Smooth muscle cell (in vitro differentiated cells): Measurements from ENCODE around the gene DCANP1. TPM values are rescaled to one million over a fixed set of nuclear protein-coding genes. Genes with fewer than 3 reads are reported as not detected.
A peak's percentile ranks its signal among the peaks of the same experiment; 100 is the strongest.

Experiments
- DNase-seq: peaks from one replicate; lab custom pipeline; 2025; ENCODE audit not compliant: unreplicated experiment; lab: John Stamatoyannopoulos, UW
- H2AFZ ChIP-seq: fragments of 200-600 bp; sonication (generic); 2 replicates; pipeline ENCODE4 v1.6.0; 2016; ENCODE audit warnings: antibody characterized with exemption, low read depth, mild to moderate bottlenecking
- H3F3A ChIP-seq: fragments of 200-600 bp; sonication (generic); 2 replicates; pipeline ENCODE4 v1.6.0; 2017; ENCODE audit warnings: antibody characterized with exemption, low read depth
- H3K27ac ChIP-seq: fragments of 200-600 bp; sonication (generic); 2 replicates; pipeline ENCODE4 v1.5.1; 2016; ENCODE audit warnings: low read depth, mild to moderate bottlenecking
- H3K27me3 ChIP-seq: fragments of 200-600 bp; sonication (generic); 2 replicates; pipeline ENCODE4 v1.6.1; 2016; ENCODE audit warnings: low read depth, mild to moderate bottlenecking
- H3K36me3 ChIP-seq: fragments of 200-600 bp; sonication (generic); 2 replicates; pipeline ENCODE4 v1.5.1; 2016; ENCODE audit warnings: low read depth
- H3K4me1 ChIP-seq: fragments of 200-600 bp; sonication (generic); 2 replicates; pipeline ENCODE4 v1.5.1; 2016; ENCODE audit warnings: low read depth
- H3K4me2 ChIP-seq: fragments of 200-600 bp; sonication (generic); 2 replicates; pipeline ENCODE4 v1.6.0; 2016; ENCODE audit warnings: mild to moderate bottlenecking
- H3K4me3 ChIP-seq: fragments of 200-600 bp; sonication (generic); 2 replicates; pipeline ENCODE4 v1.5.1; 2016; ENCODE audit warnings: mild to moderate bottlenecking
- H3K79me2 ChIP-seq: fragments of 200-600 bp; sonication (generic); 2 replicates; pipeline ENCODE4 v1.6.0; 2016; ENCODE audit warnings: low read depth, mild to moderate bottlenecking
- H3K9ac ChIP-seq: fragments of 200-600 bp; sonication (generic); 2 replicates; pipeline ENCODE4 v1.6.0; 2016; ENCODE audit warnings: low read depth
- H3K9me3 ChIP-seq: fragments of 200-600 bp; sonication (generic); replicated peaks from 2 replicates; pipeline ENCODE4 v1.5.1; 2016; ENCODE audit warnings: low read depth
- H4K20me1 ChIP-seq: fragments of 200-600 bp; sonication (generic); 2 replicates; pipeline ENCODE4 v1.6.0; 2016; ENCODE audit warnings: low read depth
- CTCF ChIP-seq: fragments of 200-600 bp; sonication (generic); IDR thresholded peaks from 2 replicates; pipeline ENCODE4 v1.5.1; 2017; ENCODE audit warnings: borderline replicate concordance, mild to moderate bottlenecking, antibody characterized with exemption; ENCODE audit not compliant: insufficient read depth, poor library complexity, severe bottlenecking
- WGBS: methylation state at CpG from one replicate; pipeline ENCODE4 v1.1.7; 2016; ENCODE audit warnings: low lambda C conversion rate; 5-methylcytosine and 5-hydroxymethylcytosine counted together
- polyA plus RNA-seq: library from polyadenylated mRNA; unstranded; fragments of >200 nt; fragmentation: Nextera tagmentation; extraction: Ambion mirVana; gene quantifications from 2 replicates; pipeline ENCODE4 v1.2.1, GENCODE V29; 2016
- total RNA-seq: library from RNA; depleted of rRNA; stranded (reverse); fragments of >200 nt; gene quantifications from 2 replicates; pipeline ENCODE4 v1.2.3, GENCODE V29; 2014

DCANP1 gene
- total and polyA plus RNA-seq, 2 experiments from 2014 or later, result not detected

GRCh38 chr5:135458356-135458755 lies 11.2 kb upstream of the DCANP1 start:
- WGBS, result 97% methylated on average over 4 of the region's 4 CpGs
- H3K4me1 ChIP-seq, result no peaks in the 10 kb centered on the region
- H2AFZ ChIP-seq, result no peak overlapping the region
- no peaks in the 10 kb centered on the region for H4K20me1 ChIP-seq
- no peaks in the 10 kb centered on the region for H3K36me3 ChIP-seq
- H3K79me2 ChIP-seq, result no peaks in the 10 kb centered on the region
- no peaks in the 10 kb centered on the region for H3F3A ChIP-seq
- H3K9me3 ChIP-seq, result no peaks in the 10 kb centered on the region
- H3K4me2 ChIP-seq, result peak overlapping the region; percentile 58
- no peak overlapping the region for H3K4me3 ChIP-seq
- no peaks in the 10 kb centered on the region for H3K27me3 ChIP-seq
- H3K27ac ChIP-seq, result peak overlapping the region; percentile 13
- TF ChIP-seq CTCF, result no peak
- no peak for DNase-seq
- H3K9ac ChIP-seq, result no peak overlapping the region

DNA sequence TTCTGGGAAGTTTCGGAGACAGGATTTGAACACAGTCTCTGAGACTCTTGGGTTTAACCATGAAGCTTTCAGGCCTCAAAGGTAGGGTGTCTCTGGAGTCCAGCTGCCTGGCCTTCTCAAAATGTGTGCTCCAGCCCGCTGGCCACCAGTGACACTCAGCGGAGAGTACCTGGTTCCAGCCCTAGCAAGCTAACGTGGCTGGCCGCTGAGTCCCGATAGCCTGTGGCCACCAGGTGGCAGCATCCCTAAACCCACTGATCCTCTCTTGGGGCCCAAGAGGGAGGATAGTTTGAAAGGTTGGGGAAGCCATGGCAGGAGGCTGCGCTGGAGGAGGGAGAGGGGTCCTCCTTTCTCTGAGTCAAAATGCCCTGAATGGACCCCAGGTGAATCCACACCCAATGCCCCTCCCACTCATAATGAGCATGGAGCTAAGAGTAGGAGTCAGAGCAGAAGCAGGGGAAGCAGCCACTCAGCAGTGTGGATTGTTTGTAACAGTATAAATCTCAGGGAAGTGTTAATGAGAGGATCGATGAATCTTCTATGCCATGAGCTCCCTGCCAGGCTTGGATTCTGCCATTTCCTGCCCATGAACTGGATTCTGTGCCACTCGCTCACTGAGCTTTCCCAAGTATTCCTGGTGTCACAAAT lies 10.4 kb upstream of the DCANP1 start:
- H3F3A ChIP-seq, result no peaks in the 10 kb centered on the region
- H3K36me3 ChIP-seq, result no peaks in the 10 kb centered on the region
- no peak for DNase-seq
- no peaks in the 10 kb centered on the region for H3K27me3 ChIP-seq
- peak; percentile 73 for TF ChIP-seq CTCF
- no peak overlapping the region for H3K27ac ChIP-seq
- H3K4me3 ChIP-seq, result no peak overlapping the region
- no peaks in the 10 kb centered on the region for H4K20me1 ChIP-seq
- H2AFZ ChIP-seq, result no peak overlapping the region
- H3K9me3 ChIP-seq, result no peaks in the 10 kb centered on the region
- no peaks in the 10 kb centered on the region for H3K4me1 ChIP-seq
- H3K9ac ChIP-seq, result no peak overlapping the region
- no peak overlapping the region for H3K4me2 ChIP-seq
- H3K79me2 ChIP-seq, result no peaks in the 10 kb centered on the region
- WGBS, result 57% methylated on average over 9 of the region's 9 CpGs

- H3K9ac ChIP-seq, result peak overlapping the region; percentile 9
- no peaks in the 10 kb centered on the region for H3K79me2 ChIP-seq
- H3K9me3 ChIP-seq, result no peaks in the 10 kb centered on the region
- H4K20me1 ChIP-seq, result no peaks in the 10 kb centered on the region
- H3K27ac ChIP-seq, result peak overlapping the region; percentile 77
- no peaks in the 10 kb centered on the region for H3K27me3 ChIP-seq
- no peaks in the 10 kb centered on the region for H3F3A ChIP-seq
- peak overlapping the region; percentile 54 for H3K4me2 ChIP-seq
- no peaks in the 10 kb centered on the region for H3K36me3 ChIP-seq
- no peak for TF ChIP-seq CTCF
- DNase-seq, result peak; percentile 30
- H3K4me1 ChIP-seq, result no peaks in the 10 kb centered on the region
- 41% methylated on average over 12 of the region's 12 CpGs for WGBS
- no peak overlapping the region for H2AFZ ChIP-seq
- no peak overlapping the region for H3K4me3 ChIP-seq
Observed at GRCh38 chr5:135456238-135457099, 9.3 kb upstream of the DCANP1 start.
